Stimulated activated naive CD4-positive, alpha-beta T cell (primary cell): ENCODE measurements around the gene SLA2.
"Not testable (repeated sequence)": the region's sequence is repeated elsewhere in the genome, so short reads cannot be mapped to it uniquely, and the experiment has no call there.

Source experiments
- DNase-seq, 6 experiments: peaks; one replicate each; lab custom pipeline; 2025; lab: John Stamatoyannopoulos, UW

SLA2 gene, protein sequence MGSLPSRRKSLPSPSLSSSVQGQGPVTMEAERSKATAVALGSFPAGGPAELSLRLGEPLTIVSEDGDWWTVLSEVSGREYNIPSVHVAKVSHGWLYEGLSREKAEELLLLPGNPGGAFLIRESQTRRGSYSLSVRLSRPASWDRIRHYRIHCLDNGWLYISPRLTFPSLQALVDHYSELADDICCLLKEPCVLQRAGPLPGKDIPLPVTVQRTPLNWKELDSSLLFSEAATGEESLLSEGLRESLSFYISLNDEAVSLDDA

DNA sequence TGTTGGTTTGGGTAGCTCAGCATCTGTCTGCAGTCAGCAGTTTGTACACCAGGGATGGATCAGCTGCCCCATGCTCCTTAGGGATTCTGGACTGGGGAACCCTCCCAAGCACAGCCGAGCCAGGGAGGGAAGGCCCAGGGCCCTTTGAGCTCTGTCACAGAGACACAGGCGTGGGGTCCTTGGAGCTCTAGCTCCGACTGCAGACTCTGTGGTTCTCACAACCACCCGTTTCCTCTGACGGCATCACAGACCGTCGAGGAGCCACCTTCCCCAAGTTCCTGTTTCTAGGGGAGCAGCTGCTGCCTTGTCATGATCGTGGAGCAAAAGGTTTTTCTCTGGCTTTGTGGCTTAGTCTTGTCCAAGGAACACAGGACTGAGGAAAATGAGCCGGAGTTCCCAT is at the start of gene SLA2:
SLA2 (minus strand) TSS at position 199 of the 400 bp plus-strand sequence. CDS start 4,861 bp downstream, outside the sequence.
- DNase-seq, result peak; percentile 32 to 71 (median 52)

GRCh38 chr20:36695467-36695866 is 49.5 kb upstream of the SLA2 start:
- DNase-seq, result not testable (repeated sequence)

DNA sequence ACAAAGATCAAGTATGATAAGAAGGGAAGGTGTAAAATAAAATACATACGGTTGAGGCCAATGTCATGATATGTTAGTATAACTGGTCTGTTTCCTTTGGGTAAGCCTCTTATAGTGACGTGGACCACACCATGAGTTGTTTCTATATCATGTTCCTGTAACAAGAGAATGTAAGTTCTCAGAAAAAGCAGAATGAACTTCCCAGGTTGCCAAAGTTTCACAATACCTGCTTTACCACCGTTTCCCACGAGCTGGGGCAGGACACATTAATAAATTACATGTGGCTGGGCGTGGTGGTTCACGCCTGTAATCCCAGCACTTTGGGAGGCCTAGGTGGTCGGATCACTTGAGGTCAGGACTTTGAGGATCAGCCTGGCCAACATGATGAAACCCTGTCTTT is 42.6 kb upstream of the SLA2 start:
- DNase-seq, result no peak

DNA sequence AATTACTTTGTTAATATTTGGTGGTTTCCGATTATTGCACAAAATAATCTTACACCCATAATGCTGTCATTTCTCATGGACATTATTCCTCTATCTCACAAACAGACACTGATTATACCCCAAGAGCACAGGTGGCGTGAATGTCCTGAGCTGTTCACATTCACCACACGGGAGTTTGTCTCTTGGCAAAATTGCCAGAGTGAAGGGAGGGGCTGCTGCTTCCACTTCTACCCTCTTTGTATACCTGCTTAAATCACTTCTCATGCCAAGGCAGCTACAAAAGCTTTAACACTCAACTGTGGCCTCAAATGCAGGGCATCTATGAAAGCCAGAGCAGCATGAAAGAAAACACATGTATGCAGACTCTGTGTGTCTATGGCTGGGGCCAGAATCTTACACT is 41.9 kb upstream of the SLA2 start:
- DNase-seq, result no peak

DNA sequence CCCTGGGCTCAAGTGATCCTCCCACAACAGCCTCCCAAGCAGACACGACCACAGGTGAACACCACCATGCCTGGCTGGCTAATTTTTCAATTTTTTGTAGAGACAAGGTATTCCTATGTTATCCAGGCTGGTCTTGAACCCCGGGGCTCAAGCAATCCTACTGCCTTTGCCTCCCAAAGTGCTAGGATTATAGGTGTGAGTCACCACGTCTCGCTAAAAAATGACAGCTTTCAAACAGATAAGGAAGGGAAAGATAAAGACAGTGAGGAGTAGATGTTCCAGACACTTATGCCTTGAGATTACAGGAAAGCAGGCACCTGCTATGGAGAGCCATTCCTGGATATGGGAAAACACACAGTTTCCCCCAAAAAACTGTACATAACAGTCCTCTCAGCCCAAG is 40.9 kb upstream of the SLA2 start:
- DNase-seq, result no peak

- DNase-seq, result no peak
These were observed 40.5 kb upstream of the SLA2 start for GRCh38 chr20:36686504-36686903.

GRCh38 chr20:36684747-36685146 is 38.8 kb upstream of the SLA2 start:
- no peak for DNase-seq

DNA sequence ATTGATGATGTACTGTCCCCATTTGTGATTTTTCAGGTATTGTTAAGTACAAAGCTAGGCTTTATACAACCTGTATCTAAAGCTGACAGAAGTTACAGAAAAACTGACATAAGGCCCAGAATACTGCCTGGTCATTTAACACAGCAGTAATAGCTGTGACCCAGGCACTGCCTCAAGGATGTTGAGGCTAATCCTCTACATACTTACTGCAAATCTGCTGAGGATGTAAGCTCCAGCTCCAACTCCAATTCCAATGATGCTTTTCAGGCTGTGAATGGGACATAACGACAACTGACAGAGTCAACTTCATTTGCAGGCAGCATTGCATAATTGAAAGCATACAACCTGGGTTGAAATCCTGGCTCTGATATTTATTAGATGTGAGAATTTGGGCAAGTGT is 36.3 kb upstream of the SLA2 start:
- DNase-seq, result no peak

GRCh38 chr20:36677422-36677771 is 31.4 kb upstream of the SLA2 start:
- DNase-seq, result no peak

- no peak for DNase-seq
These were observed 30.9 kb upstream of the SLA2 start for GRCh38 chr20:36676701-36677421.

DNA sequence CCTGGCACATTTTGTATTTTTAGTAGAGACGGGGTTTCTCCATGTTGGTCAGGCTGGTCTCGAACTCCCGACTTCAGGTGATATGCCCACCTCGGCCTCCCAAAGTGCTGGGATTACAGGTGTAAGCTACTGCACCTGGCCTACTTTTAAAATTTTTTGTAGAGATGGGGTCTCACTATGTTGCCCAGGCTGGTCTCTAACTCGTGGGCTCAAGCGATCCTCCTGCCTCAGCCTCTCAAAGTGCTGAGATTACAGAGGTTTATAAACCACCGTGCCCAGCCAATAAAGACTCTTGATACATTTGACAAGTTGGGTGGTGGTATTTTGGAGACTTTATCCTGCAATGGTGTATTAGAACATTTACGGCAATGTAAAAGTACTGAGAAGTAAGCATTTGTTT is 29.5 kb upstream of the SLA2 start:
- DNase-seq, result not testable (repeated sequence)

DNA sequence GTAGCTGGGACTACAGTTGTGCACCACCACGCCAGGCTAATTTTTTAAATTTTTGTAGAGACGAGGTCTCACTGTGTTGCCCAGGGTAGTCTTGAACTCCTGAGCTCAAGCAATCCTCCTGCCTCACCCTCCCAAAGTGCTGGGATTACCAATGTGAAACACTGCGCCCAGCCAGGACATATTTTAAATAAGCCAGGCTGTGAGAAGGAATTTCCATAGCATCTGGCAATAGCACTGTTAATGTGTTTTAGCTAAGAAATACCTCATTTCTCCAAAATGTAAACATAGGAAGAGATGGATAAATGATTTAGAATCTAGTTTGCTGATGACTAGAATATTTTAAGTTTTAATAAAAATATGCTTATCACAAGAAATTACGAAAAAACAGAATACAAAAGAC is 27.0 kb upstream of the SLA2 start:
- DNase-seq, result no peak

- DNase-seq, result no peak
These were observed 24.8 kb upstream of the SLA2 start for GRCh38 chr20:36670665-36671357.

DNA sequence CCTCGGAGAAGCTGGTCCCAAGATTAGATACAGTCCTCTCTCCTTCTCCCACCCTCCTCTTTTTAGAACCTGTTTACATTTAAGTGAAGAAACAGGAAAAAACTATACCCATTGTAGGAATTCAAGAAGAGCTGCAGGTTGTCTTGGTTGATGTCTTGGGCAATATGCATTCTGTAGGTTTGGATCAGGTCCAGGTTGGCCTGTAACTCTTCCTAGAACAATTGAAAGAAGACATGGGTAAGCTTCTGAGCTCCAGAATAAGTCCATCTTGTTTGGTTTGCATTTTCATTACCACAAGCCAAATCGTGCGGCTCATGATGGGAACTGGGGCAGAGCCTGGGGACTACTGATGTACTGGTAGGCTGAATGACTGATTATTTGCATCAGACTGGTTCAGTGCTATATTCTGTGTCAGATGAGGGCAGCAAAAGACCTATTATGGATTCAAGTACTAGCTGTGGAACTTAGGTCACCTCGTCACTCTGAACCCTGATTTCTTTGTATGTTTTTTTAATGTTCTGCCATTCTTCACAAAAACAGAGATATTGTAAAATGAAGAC is 20.3 kb upstream of the SLA2 start:
- DNase-seq, result peak in 2 of 6 experiments; percentile 5 to 25

- no peak for DNase-seq
These were observed 17.0 kb upstream of the SLA2 start for GRCh38 chr20:36663031-36663430.

- peak in 3 of 6 experiments; percentile 34 to 45 (median 45) for DNase-seq
These were observed 12.3 kb upstream of the SLA2 start for GRCh38 chr20:36658300-36658699.

DNA sequence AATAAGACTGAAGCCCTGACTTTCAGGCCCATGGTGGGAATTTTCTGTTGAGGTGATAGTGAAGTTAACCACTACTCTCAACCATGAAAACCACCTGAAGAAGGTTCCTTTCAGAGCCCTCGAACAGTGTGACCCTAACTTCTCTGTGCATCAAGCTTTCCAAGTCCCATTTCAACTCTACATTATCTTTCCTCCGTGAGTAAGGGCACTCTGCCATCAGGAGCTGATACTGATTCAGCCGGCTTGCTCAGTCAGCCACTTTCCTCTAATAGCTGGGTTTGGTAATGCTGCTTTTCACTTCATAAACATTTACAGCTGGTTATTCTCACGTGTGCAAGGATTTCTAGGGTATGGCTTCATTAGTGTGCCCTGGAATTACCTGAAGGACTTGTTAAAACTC is 10.7 kb upstream of the SLA2 start:
- DNase-seq, result no peak

DNA sequence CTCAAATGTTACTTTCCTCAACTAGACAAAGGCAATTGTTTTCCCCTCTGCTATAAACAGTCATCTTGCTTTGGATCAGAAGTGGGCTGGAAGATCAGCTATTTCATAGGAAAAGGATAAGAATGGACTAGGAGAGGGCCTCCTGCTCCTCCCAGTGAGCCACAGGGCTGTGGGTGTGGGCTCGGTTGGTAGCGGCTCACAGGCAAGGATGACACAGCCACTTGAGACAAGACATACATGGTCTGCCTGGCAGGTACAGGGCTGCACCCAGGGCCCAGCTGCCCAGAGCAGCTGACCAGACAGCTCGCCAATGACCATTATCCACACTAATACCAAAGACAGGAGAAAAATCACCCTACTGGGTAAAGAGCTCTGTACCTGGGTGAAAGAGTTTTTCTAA is 9.0 kb upstream of the SLA2 start:
- DNase-seq, result no peak

DNA sequence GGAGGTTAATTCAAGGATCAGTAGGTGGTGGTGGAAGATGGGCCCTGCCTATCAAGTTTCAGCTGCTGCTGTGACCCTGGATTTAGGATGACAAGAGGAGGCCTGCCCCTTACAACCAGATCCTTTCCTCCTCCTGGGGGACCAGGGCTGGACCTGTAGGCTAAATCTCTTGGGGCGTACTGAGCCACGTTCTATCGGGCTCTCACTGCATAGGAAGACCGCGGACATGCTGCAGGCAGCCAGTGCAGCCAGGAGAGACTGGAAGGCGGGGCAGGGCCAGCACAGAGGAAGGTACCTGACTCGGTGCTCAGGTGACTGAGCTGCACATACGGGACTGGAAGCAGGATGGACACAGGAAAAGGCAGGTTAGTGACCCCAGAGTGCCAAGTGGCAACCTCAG is 8.5 kb upstream of the SLA2 start:
- DNase-seq, result no peak

GRCh38 chr20:36653456-36653855 is 7.5 kb upstream of the SLA2 start:
- no peak for DNase-seq

GRCh38 chr20:36647196-36648121 is 1.5 kb upstream of the SLA2 start:
- no peak for DNase-seq

- DNase-seq, result no peak
These were observed 682 bp upstream of the SLA2 start for GRCh38 chr20:36646678-36647077.
